Measurements from ENCODE around the gene UXS1.

UXS1 gene

GRCh38 chr2:106070181-106070580 lies 123.9 kb downstream of the UXS1 start:
- no peak for DNase-seq

- DNase-seq: no peak
Observed at GRCh38 chr2:106068451-106068850, 125.7 kb downstream of the UXS1 start.

GRCh38 chr2:106065983-106066820 lies 127.9 kb downstream of the UXS1 start:
- DNase-seq: no peak

GRCh38 chr2:106065268-106065982 lies 128.7 kb downstream of the UXS1 start:
- no peak for DNase-seq

- DNase-seq: no peak
Observed at GRCh38 chr2:106063181-106063580, 130.9 kb downstream of the UXS1 start.

- no peak for DNase-seq
Observed at GRCh38 chr2:106062627-106063026, 131.5 kb downstream of the UXS1 start.

- DNase-seq: no peak
Observed at GRCh38 chr2:106061611-106062349, 132.3 kb downstream of the UXS1 start.

GRCh38 chr2:106059416-106060065 lies 134.6 kb downstream of the UXS1 start:
- DNase-seq: no peak

GRCh38 chr2:106058469-106059137 lies 135.5 kb downstream of the UXS1 start:
- DNase-seq: no peak

GRCh38 chr2:106057206-106057605 lies 136.9 kb downstream of the UXS1 start:
- no peak for DNase-seq

- DNase-seq: no peak
Observed at GRCh38 chr2:106054880-106055655, 139.0 kb downstream of the UXS1 start.

- no peak for DNase-seq
Observed at GRCh38 chr2:106054321-106054720, 139.8 kb downstream of the UXS1 start.

- DNase-seq: no peak
Observed at GRCh38 chr2:106053581-106053980, 140.5 kb downstream of the UXS1 start.

- no peak for DNase-seq
Observed at GRCh38 chr2:106053116-106053515, 141.0 kb downstream of the UXS1 start.

GRCh38 chr2:106044859-106045258 lies 149.2 kb downstream of the UXS1 start:
- no peak for DNase-seq

GRCh38 chr2:106044021-106044420 lies 150.1 kb downstream of the UXS1 start:
- DNase-seq: no peak

Data from hippocampal formation (tissue), 2 donors.